GM19351 (cell line): ENCODE data around the gene HSD17B3.
"Not testable (repeated sequence)": the region's sequence is repeated elsewhere in the genome, so short reads cannot be mapped to it uniquely, and the experiment has no call there.

ENCODE experiments used
- ATAC-seq: cut with Tn5 transposase; IDR thresholded peaks from one replicate; pipeline ENCODE4 v1.9.1; 2021; ENCODE audit warnings: mild to moderate bottlenecking, moderate library complexity; ENCODE audit not compliant: unreplicated experiment

Gene HSD17B3

GRCh38 chr9:96202971-96203780 lies 98.8 kb downstream of the HSD17B3 start:
- ATAC-seq, result no peak

- no peak for ATAC-seq
These were observed 100.8 kb downstream of the HSD17B3 start for GRCh38 chr9:96201140-96201539.

- ATAC-seq, result no peak
These were observed 103.0 kb downstream of the HSD17B3 start for GRCh38 chr9:96199006-96199405.

GRCh38 chr9:96195541-96195940 lies 106.4 kb downstream of the HSD17B3 start:
- no peak for ATAC-seq

GRCh38 chr9:96193236-96193755 lies 108.7 kb downstream of the HSD17B3 start:
- ATAC-seq, result no peak

- no peak for ATAC-seq
These were observed 109.3 kb downstream of the HSD17B3 start for GRCh38 chr9:96192710-96193109.

- ATAC-seq, result no peak
These were observed 112.0 kb downstream of the HSD17B3 start for GRCh38 chr9:96189995-96190394.

GRCh38 chr9:96189581-96189980 lies 112.4 kb downstream of the HSD17B3 start:
- ATAC-seq, result not testable (repeated sequence)

- ATAC-seq, result no peak
These were observed 113.4 kb downstream of the HSD17B3 start for GRCh38 chr9:96188571-96188970.

- no peak for ATAC-seq
These were observed 114.8 kb downstream of the HSD17B3 start for GRCh38 chr9:96187151-96187555.

- no peak for ATAC-seq
These were observed 115.4 kb downstream of the HSD17B3 start for GRCh38 chr9:96186591-96187011.

GRCh38 chr9:96185518-96186156 lies 116.3 kb downstream of the HSD17B3 start:
- ATAC-seq, result no peak
